Keratinocyte (primary cell): ENCODE data around the gene CSGALNACT2. TPM values are rescaled to one million over a fixed set of nuclear protein-coding genes. Genes with fewer than 3 reads are reported as not detected.

Experiments used
- DNase-seq: peaks from one replicate; pipeline ENCODE4 v3.0.0-alpha.2; 2011; ENCODE audit warnings: low read depth, missing footprints, low spot score
- FAIRE-seq: peaks from 2 replicates; lab custom pipeline; 2011; peaks lifted over from hg19 to GRCh38; lab: Jason Lieb, UNC
- H2AFZ ChIP-seq: 2 replicates; pipeline ENCODE4 v1.6.0; 2012; ENCODE audit warnings: low read length, control low read depth, inconsistent platforms; ENCODE audit not compliant: control insufficient read depth
- H3K27ac ChIP-seq: 2 replicates; pipeline ENCODE4 v1.5.1; 2011; ENCODE audit warnings: low read length; ENCODE audit not compliant: control insufficient read depth, insufficient read depth
- H3K27me3 ChIP-seq: 3 replicates; pipeline ENCODE4 v1.6.0; 2011; ENCODE audit warnings: low read length; ENCODE audit not compliant: control insufficient read depth, insufficient read depth; ENCODE audit errors: extremely low read depth
- H3K36me3 ChIP-seq, 2 experiments: 2 replicates in 1 of 2; 3 replicates in 1 of 2; pipeline ENCODE4 v1.5.1; 2011; ENCODE audit warnings: low read length in 2 of 2, mild to moderate bottlenecking in 1 of 2; ENCODE audit not compliant: control insufficient read depth in 2 of 2, insufficient read depth in 2 of 2; ENCODE audit errors: extremely low read depth in 1 of 2
- H3K4me1 ChIP-seq: 3 replicates; pipeline ENCODE4 v1.5.1; 2011; ENCODE audit warnings: low read length; ENCODE audit not compliant: control insufficient read depth, insufficient read depth; ENCODE audit errors: extremely low read depth
- H3K4me2 ChIP-seq: 3 replicates; pipeline ENCODE4 v1.6.0; 2011; ENCODE audit warnings: low read depth, low read length; ENCODE audit not compliant: control insufficient read depth, insufficient read depth; ENCODE audit errors: extremely low read depth
- H3K4me3 ChIP-seq, 3 experiments: fragments of 200-600 bp in 1 of 3; sonication (generic) in 1 of 3; 2 replicates in 2 of 3; 3 replicates in 1 of 3; pipeline ENCODE4 v1.5.1; 2011 to 2016; ENCODE audit warnings: low read length in 3 of 3, mild to moderate bottlenecking in 3 of 3, control low read depth in 2 of 3, inconsistent platforms in 1 of 3, low read depth in 1 of 3, mixed read lengths in 1 of 3, mixed run types in 1 of 3, moderate library complexity in 1 of 3; ENCODE audit not compliant: control insufficient read depth in 2 of 3, insufficient read depth in 2 of 3; ENCODE audit errors: extremely low read depth in 1 of 3
- H3K79me2 ChIP-seq: 2 replicates; pipeline ENCODE4 v1.6.0; 2012; ENCODE audit warnings: low read length; ENCODE audit not compliant: control insufficient read depth, insufficient read depth
- H3K9ac ChIP-seq: 3 replicates; pipeline ENCODE4 v1.6.0; 2011; ENCODE audit warnings: low read length; ENCODE audit not compliant: control insufficient read depth, insufficient read depth; ENCODE audit errors: extremely low read depth
- H3K9me1 ChIP-seq: 3 replicates; pipeline ENCODE4 v1.6.0; 2011; ENCODE audit warnings: low read length; ENCODE audit not compliant: control insufficient read depth, insufficient read depth; ENCODE audit errors: extremely low read depth
- H3K9me3 ChIP-seq: 2 replicates; pipeline ENCODE4 v1.5.1; 2012; ENCODE audit warnings: low read depth, low read length; ENCODE audit not compliant: control insufficient read depth
- H4K20me1 ChIP-seq: 3 replicates; pipeline ENCODE4 v1.6.0; 2011; ENCODE audit warnings: low read length; ENCODE audit not compliant: control insufficient read depth, insufficient read depth; ENCODE audit errors: extremely low read depth
- EZH2 ChIP-seq: IDR thresholded peaks from one replicate; pipeline ENCODE4 v1.6.1; 2012; ENCODE audit warnings: inconsistent platforms, mild to moderate bottlenecking, low read length, moderate library complexity
- dilution Hi-C: fragments of 300-500 bp; cut with MboI; formaldehyde crosslinking; loops from one replicate; pipeline ENCODE4 v1.7.0; 2020; ENCODE audit warnings: low sequenced_read_pairs; ENCODE audit not compliant: extremely low pct_ligation_motif_present
- polyA plus RNA-seq, 5 experiments: library from polyadenylated mRNA; depleted of rRNA in 3 of 5; stranded (reverse) in 3 of 5; stranded (forward) in 1 of 5; unstranded in 1 of 5; fragments of >200 nt; gene quantifications; 1 replicate in 1 of 5; 2 replicates in 3 of 5; 3 replicates in 1 of 5; pipeline versions ENCODE4 v1.2.1 to v1.2.3, GENCODE V29; 2011 to 2012; ENCODE audit warnings: missing spikeins in 2 of 5, low read depth in 1 of 5, low replicate concordance in 1 of 5
- TF ChIP-seq, protein P1 (sequence below), 3 experiments: IDR thresholded peaks in 1 of 3; conservative IDR thresholded peaks in 1 of 3; optimal IDR thresholded peaks in 1 of 3; 2 replicates in 2 of 3; 3 replicates in 1 of 3; pipeline versions ENCODE3 to v1.5.1; 2011; ENCODE audit warnings: low read length in 3 of 3, mild to moderate bottlenecking in 3 of 3, moderate library complexity in 2 of 3, control low read depth in 1 of 3, inconsistent platforms in 1 of 3; ENCODE audit not compliant: insufficient read depth in 2 of 3; ENCODE audit errors: extremely low read depth in 1 of 3

Gene CSGALNACT2
- polyA plus RNA-seq, 1 donor (not counting 4 experiments of a cell fraction or from before 2014, with no cell fraction given), result 19.7 TPM

GRCh38 chr10:43151371-43151770 is 13.1 kb downstream of the CSGALNACT2 start:
- dilution Hi-C loops, result no loop called here

DNA sequence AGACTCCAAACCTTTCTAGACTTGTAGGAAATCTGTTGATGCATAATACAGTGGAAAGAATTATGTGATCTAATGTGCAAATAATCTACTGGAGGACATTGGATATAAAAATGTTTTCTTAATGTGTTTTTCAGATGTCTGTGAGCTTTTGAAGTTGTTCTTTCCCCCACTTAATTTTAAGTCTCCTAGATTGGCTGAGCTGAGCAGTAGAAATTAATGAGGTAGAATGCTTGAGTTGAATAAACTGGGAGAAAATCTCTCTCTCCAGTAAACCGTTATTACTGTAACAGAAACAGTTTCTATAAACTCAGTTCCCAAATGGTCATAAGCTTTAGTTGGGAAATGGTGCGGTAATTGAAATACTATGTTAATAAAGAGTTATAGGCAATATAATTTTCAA is 15.7 kb downstream of the CSGALNACT2 start:
- no peak for FAIRE-seq
- dilution Hi-C loops, result no loop called here
- H3K79me2 ChIP-seq, result peaks cover 64% of the 10 kb centered on the region

More at GRCh38 chr10:43151371-43151770, 13.1 kb downstream of the CSGALNACT2 start:
- DNase-seq (no peak), FAIRE-seq (no peak)
- H3K79me2 ChIP-seq, result peaks cover 72% of the 10 kb centered on the region
- no peak overlapping the region for H3K27ac ChIP-seq
- H3K9me1 ChIP-seq, result no peaks in the 10 kb centered on the region
- H4K20me1 ChIP-seq, result no peaks in the 10 kb centered on the region
- H3K4me3 ChIP-seq, result no peak overlapping the region
- no peak overlapping the region for H2AFZ ChIP-seq
- TF ChIP-seq, protein P1, sequence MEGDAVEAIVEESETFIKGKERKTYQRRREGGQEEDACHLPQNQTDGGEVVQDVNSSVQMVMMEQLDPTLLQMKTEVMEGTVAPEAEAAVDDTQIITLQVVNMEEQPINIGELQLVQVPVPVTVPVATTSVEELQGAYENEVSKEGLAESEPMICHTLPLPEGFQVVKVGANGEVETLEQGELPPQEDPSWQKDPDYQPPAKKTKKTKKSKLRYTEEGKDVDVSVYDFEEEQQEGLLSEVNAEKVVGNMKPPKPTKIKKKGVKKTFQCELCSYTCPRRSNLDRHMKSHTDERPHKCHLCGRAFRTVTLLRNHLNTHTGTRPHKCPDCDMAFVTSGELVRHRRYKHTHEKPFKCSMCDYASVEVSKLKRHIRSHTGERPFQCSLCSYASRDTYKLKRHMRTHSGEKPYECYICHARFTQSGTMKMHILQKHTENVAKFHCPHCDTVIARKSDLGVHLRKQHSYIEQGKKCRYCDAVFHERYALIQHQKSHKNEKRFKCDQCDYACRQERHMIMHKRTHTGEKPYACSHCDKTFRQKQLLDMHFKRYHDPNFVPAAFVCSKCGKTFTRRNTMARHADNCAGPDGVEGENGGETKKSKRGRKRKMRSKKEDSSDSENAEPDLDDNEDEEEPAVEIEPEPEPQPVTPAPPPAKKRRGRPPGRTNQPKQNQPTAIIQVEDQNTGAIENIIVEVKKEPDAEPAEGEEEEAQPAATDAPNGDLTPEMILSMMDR (optimal IDR thresholded peaks at IDR 0.05 in 1 of 3, IDR thresholded peaks at IDR 0.05 in 1 of 3, conservative IDR thresholded peaks at IDR 0.05 in 1 of 3; ENCODE audit: extremely low read depth in 1 of 3, insufficient read depth in 2 of 3, low read length in 3 of 3), result no peak
- no peak for TF ChIP-seq EZH2
- no peaks in the 10 kb centered on the region for H3K9me3 ChIP-seq
- no peaks in the 10 kb centered on the region for H3K36me3 ChIP-seq
- H3K9ac ChIP-seq, result no peak overlapping the region
- no peaks in the 10 kb centered on the region for H3K27me3 ChIP-seq
- no peak overlapping the region for H3K4me2 ChIP-seq
- H3K4me1 ChIP-seq, result no peaks in the 10 kb centered on the region

More for the DNA sequence above, 15.7 kb downstream of the CSGALNACT2 start:
- Histone ChIP-seq H3K27ac (no peak overlapping the region), H4K20me1 (no peaks in the 10 kb centered on the region), H3K4me3 (no peak overlapping the region), H3K9me3 (no peaks in the 10 kb centered on the region), H3K36me3 (no peaks in the 10 kb centered on the region), H3K27me3 (no peaks in the 10 kb centered on the region), H3K9ac (no peak overlapping the region), H3K9me1 (no peaks in the 10 kb centered on the region), H3K4me2 (no peak overlapping the region), H3K4me1 (no peaks in the 10 kb centered on the region), H2AFZ (no peak overlapping the region)
- no peak for TF ChIP-seq EZH2
- TF ChIP-seq, protein P1 (optimal IDR thresholded peaks at IDR 0.05 in 1 of 3, IDR thresholded peaks at IDR 0.05 in 1 of 3, conservative IDR thresholded peaks at IDR 0.05 in 1 of 3; ENCODE audit: extremely low read depth in 1 of 3, insufficient read depth in 2 of 3, low read length in 3 of 3), result no peak
- DNase-seq, result no peak
